A549 (cell line): ENCODE measurements around the gene ONECUT3. TPM values are rescaled to one million over a fixed set of nuclear protein-coding genes. Genes with fewer than 3 reads are reported as not detected.
A peak's percentile ranks its signal among the peaks of the same experiment; 100 is the strongest.

Source experiments
- ATAC-seq, 2 experiments: fragments of 200-7000 bp in 1 of 2; fragments of >200 bp in 1 of 2; cut with Nextera tagmentation in 1 of 2; cut with Tn5 transposase in 1 of 2; 3 replicates each; pipeline versions ENCODE4 v1.8.0 to v1.9.1; 2018 to 2020; ENCODE audit warnings: mild to moderate bottlenecking in 1 of 2, moderate library complexity in 1 of 2
- CTCF ChIA-PET: fragments of 300-600 bp; sonication (Branson Sonifier 250); formaldehyde crosslinking; extraction: SDS; loops from one replicate; lab custom pipeline; 2021; ENCODE audit warnings: antibody characterized with exemption, inconsistent platforms; lab: Yijun Ruan, JAX
- POLR2A ChIA-PET: fragments of 350-600 bp; formaldehyde crosslinking; extraction: SDS; loops from one replicate; lab custom pipeline; 2021; ENCODE audit warnings: antibody characterized with exemption, inconsistent platforms; lab: Yijun Ruan, JAX
- DNase-seq, 2 experiments: peaks; one replicate each; pipeline versions ENCODE4 v3.0.0 to v3.0.0-alpha.2; 2011 to 2016; ENCODE audit warnings: low read depth in 1 of 2, low spot score in 1 of 2
- FAIRE-seq: peaks from 2 replicates; lab custom pipeline; 2011; peaks lifted over from hg19 to GRCh38; lab: Jason Lieb, UNC
- H3K27ac ChIP-seq, 2 experiments: fragments of >200 bp; sonication (Bioruptor Twin); formaldehyde crosslinking; 3 replicates each; pipeline ENCODE4 v1.5.1; 2016 to 2017
- H3K4me1 ChIP-seq: fragments of >200 bp; sonication (Bioruptor Twin); formaldehyde crosslinking; 3 replicates; pipeline ENCODE4 v1.6.1; 2016
- H3K4me2 ChIP-seq: fragments of >200 bp; sonication (Bioruptor Twin); formaldehyde crosslinking; 3 replicates; pipeline ENCODE4 v1.6.1; 2016
- H3K4me3 ChIP-seq: fragments of >200 bp; sonication (Bioruptor Twin); formaldehyde crosslinking; 3 replicates; pipeline ENCODE4 v1.5.1; 2016
- H3K9me3 ChIP-seq: fragments of >200 bp; sonication (Bioruptor Twin); formaldehyde crosslinking; 3 replicates; pipeline ENCODE4 v1.6.1; 2016
- CEBPB ChIP-seq, 2 experiments: fragments of >200 bp in 1 of 2; sonication (Bioruptor Twin) in 1 of 2; formaldehyde crosslinking in 1 of 2; IDR thresholded peaks; 2 replicates each; pipeline ENCODE4 v1.6.1; 2012 to 2016
- EHF ChIP-seq: fragments of 250-450 bp; sonication (Bioruptor Pico); IDR thresholded peaks from 2 replicates; pipeline ENCODE4 v1.5.0; 2020; ENCODE audit warnings: mild to moderate bottlenecking
- FOSL2 ChIP-seq, 2 experiments: fragments of 450-650 bp in 1 of 2; fragments of >200 bp in 1 of 2; sonication (Bioruptor Twin) in 1 of 2; formaldehyde crosslinking; IDR thresholded peaks; 2 replicates each; pipeline versions ENCODE4 v1.5.0 to v1.6.1; 2016 to 2020; ENCODE audit warnings: mild to moderate bottlenecking in 1 of 2, moderate library complexity in 1 of 2
- HOXA7 ChIP-seq: fragments of 250-450 bp; sonication (Bioruptor Pico); IDR thresholded peaks from 2 replicates; pipeline ENCODE4 v1.5.0; 2020; ENCODE audit warnings: mild to moderate bottlenecking, moderate library complexity
- HOXB5 ChIP-seq: fragments of 250-450 bp; sonication (Bioruptor Pico); IDR thresholded peaks from 2 replicates; pipeline ENCODE4 v1.5.0; 2020; ENCODE audit warnings: mild to moderate bottlenecking, moderate library complexity
- JUNB ChIP-seq: fragments of >200 bp; sonication (Bioruptor Twin); formaldehyde crosslinking; IDR thresholded peaks from 2 replicates; pipeline ENCODE4 v1.6.1; 2016
- PHF8 ChIP-seq: fragments of 200-600 bp; sonication (generic); IDR thresholded peaks from 2 replicates; pipeline ENCODE4 v1.6.1; 2016; ENCODE audit warnings: low read depth, mild to moderate bottlenecking, antibody characterized with exemption, moderate library complexity, borderline replicate concordance
- RFX5 ChIP-seq: fragments of 450-650 bp; IDR thresholded peaks from 2 replicates; pipeline ENCODE4 v1.7.1; 2014; ENCODE audit warnings: antibody characterized with exemption, mild to moderate bottlenecking, moderate library complexity
- SREBF2 ChIP-seq: fragments of 450-650 bp; IDR thresholded peaks from 2 replicates; pipeline ENCODE4 v1.6.1; 2014; ENCODE audit warnings: mild to moderate bottlenecking, moderate library complexity
- ZC3H11A ChIP-seq: fragments of 450-650 bp; IDR thresholded peaks from 2 replicates; pipeline ENCODE4 v1.6.1; 2014; ENCODE audit warnings: antibody characterized with exemption, mild to moderate bottlenecking
- WGBS: methylation state at CpG from one replicate; pipeline ENCODE4 v1.1.6; 2017; ENCODE audit errors: missing lambda C conversion rate; 5-methylcytosine and 5-hydroxymethylcytosine counted together
- polyA plus RNA-seq, 4 experiments: library from polyadenylated mRNA; depleted of rRNA in 3 of 4; stranded (reverse); fragments of >200 nt; fragmentation: RNase III in 1 of 4; extraction: RNeasy Plus Mini Kit Qiagen cat#74134 plus additional on column Dnase treatment in 1 of 4; gene quantifications; 2 replicates in 3 of 4; 3 replicates in 1 of 4; pipeline ENCODE4 v1.2.3, GENCODE V29; 2011 to 2017
- TF ChIP-seq, protein P1 (sequence below): fragments of 200-600 bp; sonication (generic); IDR thresholded peaks from 2 replicates; pipeline ENCODE4 v1.6.1; 2016; ENCODE audit warnings: antibody characterized with exemption, mild to moderate bottlenecking, moderate library complexity
- TF ChIP-seq, protein P2 (sequence below): fragments of 250-450 bp; sonication (Bioruptor Pico); IDR thresholded peaks from 2 replicates; pipeline ENCODE4 v1.5.0; 2021; ENCODE audit warnings: mild to moderate bottlenecking, moderate library complexity, borderline replicate concordance
- TF ChIP-seq, protein P3 (sequence below): fragments of >200 bp; sonication (Bioruptor Twin); formaldehyde crosslinking; IDR thresholded peaks from 3 replicates; pipeline ENCODE4 v1.5.1; 2016

ONECUT3 gene
- polyA plus RNA-seq, 2 of the 4 experiments (the other 2 are of a cell fraction): 0.01 TPM; not detected in 1

DNA sequence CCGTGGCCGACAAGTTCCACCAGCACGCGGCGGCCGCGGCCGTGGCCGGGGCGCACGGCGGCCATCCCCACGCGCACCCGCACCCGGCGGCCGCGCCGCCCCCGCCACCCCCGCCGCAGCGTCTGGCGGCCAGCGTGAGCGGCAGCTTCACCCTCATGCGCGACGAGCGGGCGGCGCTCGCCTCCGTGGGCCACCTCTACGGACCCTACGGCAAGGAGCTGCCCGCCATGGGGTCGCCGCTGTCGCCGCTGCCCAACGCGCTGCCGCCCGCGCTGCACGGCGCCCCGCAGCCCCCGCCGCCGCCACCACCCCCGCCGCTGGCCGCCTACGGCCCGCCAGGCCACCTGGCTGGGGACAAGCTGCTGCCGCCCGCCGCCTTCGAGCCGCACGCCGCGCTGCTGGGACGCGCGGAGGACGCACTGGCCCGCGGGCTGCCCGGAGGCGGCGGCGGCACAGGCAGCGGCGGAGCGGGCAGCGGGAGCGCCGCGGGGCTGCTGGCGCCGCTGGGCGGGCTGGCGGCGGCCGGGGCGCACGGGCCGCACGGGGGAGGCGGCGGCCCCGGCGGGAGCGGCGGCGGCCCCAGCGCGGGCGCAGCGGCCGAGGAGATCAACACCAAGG lies 821 bp downstream of the ONECUT3 start (continued):
- TF ChIP-seq, protein P1, sequence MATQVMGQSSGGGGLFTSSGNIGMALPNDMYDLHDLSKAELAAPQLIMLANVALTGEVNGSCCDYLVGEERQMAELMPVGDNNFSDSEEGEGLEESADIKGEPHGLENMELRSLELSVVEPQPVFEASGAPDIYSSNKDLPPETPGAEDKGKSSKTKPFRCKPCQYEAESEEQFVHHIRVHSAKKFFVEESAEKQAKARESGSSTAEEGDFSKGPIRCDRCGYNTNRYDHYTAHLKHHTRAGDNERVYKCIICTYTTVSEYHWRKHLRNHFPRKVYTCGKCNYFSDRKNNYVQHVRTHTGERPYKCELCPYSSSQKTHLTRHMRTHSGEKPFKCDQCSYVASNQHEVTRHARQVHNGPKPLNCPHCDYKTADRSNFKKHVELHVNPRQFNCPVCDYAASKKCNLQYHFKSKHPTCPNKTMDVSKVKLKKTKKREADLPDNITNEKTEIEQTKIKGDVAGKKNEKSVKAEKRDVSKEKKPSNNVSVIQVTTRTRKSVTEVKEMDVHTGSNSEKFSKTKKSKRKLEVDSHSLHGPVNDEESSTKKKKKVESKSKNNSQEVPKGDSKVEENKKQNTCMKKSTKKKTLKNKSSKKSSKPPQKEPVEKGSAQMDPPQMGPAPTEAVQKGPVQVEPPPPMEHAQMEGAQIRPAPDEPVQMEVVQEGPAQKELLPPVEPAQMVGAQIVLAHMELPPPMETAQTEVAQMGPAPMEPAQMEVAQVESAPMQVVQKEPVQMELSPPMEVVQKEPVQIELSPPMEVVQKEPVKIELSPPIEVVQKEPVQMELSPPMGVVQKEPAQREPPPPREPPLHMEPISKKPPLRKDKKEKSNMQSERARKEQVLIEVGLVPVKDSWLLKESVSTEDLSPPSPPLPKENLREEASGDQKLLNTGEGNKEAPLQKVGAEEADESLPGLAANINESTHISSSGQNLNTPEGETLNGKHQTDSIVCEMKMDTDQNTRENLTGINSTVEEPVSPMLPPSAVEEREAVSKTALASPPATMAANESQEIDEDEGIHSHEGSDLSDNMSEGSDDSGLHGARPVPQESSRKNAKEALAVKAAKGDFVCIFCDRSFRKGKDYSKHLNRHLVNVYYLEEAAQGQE: no peak
- TF ChIP-seq, protein P2, sequence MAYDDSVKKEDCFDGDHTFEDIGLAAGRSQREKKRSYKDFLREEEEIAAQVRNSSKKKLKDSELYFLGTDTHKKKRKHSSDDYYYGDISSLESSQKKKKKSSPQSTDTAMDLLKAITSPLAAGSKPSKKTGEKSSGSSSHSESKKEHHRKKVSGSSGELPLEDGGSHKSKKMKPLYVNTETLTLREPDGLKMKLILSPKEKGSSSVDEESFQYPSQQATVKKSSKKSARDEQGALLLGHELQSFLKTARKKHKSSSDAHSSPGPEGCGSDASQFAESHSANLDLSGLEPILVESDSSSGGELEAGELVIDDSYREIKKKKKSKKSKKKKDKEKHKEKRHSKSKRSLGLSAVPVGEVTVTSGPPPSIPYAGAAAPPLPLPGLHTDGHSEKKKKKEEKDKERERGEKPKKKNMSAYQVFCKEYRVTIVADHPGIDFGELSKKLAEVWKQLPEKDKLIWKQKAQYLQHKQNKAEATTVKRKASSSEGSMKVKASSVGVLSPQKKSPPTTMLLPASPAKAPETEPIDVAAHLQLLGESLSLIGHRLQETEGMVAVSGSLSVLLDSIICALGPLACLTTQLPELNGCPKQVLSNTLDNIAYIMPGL (CRISPR knock-in tag): no peak
- TF ChIP-seq RFX5: no peak
- TF ChIP-seq CEBPB (IDR thresholded peaks at IDR 0.05): no peak

DNA sequence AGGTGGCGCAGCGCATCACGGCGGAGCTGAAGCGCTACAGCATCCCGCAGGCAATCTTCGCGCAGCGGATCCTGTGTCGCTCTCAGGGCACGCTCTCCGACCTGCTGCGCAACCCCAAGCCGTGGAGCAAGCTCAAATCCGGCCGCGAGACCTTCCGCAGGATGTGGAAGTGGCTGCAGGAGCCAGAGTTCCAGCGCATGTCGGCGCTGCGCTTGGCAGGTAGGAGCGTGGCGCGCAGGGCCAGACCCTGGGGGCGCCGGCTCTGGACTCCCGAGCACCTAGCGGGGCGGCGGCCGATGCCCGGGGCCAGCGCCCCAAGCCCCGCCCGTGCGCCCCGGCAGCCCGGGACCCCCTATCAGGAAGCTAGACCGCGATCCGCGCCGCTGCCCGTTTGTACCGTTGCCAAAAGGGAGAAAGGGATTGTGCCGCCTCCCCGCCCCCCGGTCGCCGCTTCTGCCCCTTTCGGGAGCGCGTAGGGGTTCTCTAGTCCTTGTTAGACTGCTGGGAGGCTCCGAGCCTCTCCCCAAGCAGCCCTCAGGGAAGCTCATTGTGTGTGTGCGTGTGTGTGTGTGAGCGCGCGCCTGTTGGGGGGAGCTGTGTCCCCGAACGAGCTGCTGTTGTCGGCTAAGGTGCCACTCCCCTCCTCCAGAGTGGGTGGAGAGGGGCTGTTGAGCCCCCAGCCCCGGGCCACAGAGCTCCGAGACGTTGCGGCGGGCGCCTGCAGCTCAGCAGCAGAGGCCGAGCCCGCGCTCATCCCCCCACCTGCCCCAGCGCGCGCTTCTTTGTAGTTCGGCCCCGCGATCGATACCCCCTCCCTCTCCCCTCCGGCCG lies 1.5 kb downstream of the ONECUT3 start:
- FAIRE-seq (no peak), DNase-seq (peak in 1 of 2 experiments; percentile 79), ATAC-seq (peak; percentile 19 to 39; a peak in 4 of 6 replicates)
- Histone ChIP-seq H3K9me3 (no peaks in the 10 kb centered on the region), H3K27ac (no peak overlapping the region), H3K4me3 (no peak overlapping the region; the same call in 2 of the 3 replicates), H3K4me2 (peak overlapping the region; percentile 48), H3K4me1 (peaks cover 14% of the 10 kb centered on the region; the same call in 2 of the 3 replicates)
- no peak for TF ChIP-seq FOSL2 (IDR thresholded peaks at IDR 0.05)
- TF ChIP-seq FOSL2 (CRISPR knock-in tag; IDR thresholded peaks at IDR 0.05): no peak
- no peak for TF ChIP-seq HOXB5 (CRISPR knock-in tag)
- TF ChIP-seq, protein P2 (CRISPR knock-in tag): no peak
- TF ChIP-seq JUNB: no peak
- TF ChIP-seq ZC3H11A: no peak
- no peak for TF ChIP-seq PHF8
- no peak for TF ChIP-seq SREBF2
- TF ChIP-seq HOXA7 (CRISPR knock-in tag): no peak
- TF ChIP-seq, protein P3, sequence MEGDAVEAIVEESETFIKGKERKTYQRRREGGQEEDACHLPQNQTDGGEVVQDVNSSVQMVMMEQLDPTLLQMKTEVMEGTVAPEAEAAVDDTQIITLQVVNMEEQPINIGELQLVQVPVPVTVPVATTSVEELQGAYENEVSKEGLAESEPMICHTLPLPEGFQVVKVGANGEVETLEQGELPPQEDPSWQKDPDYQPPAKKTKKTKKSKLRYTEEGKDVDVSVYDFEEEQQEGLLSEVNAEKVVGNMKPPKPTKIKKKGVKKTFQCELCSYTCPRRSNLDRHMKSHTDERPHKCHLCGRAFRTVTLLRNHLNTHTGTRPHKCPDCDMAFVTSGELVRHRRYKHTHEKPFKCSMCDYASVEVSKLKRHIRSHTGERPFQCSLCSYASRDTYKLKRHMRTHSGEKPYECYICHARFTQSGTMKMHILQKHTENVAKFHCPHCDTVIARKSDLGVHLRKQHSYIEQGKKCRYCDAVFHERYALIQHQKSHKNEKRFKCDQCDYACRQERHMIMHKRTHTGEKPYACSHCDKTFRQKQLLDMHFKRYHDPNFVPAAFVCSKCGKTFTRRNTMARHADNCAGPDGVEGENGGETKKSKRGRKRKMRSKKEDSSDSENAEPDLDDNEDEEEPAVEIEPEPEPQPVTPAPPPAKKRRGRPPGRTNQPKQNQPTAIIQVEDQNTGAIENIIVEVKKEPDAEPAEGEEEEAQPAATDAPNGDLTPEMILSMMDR: no peak
- no peak for TF ChIP-seq EHF (CRISPR knock-in tag)
- ChIA-PET CTCF (interaction anchor here (1.2 to 3.2 kb wide), 3 partner anchors 9 to 83 kb away, joined by 3 to 16 read pairs (median 7); no protein-coding TSS in a partner anchor), POLR2A (no interaction called here)
- 3% methylated on average over 11 of the region's 80 CpGs for WGBS
